ENCODE results near the gene GDF9. TPM values are rescaled to one million over a fixed set of nuclear protein-coding genes. Genes with fewer than 3 reads are reported as not detected.

The GDF9 gene
- total RNA-seq, 2 experiments from 2014 or later, result 0.66 to 2.2 TPM

GRCh38 chr5:132822650-132823480, 43.4 kb downstream of the GDF9 start:
- H3K79me2 ChIP-seq (ENCODE audit: insufficient read depth, low read depth, low read length), result no peaks in the 10 kb centered on the region
- no peak for TF ChIP-seq CTCF (conservative IDR thresholded peaks at IDR 0.05; ENCODE audit: low read length)
- no peak for TF ChIP-seq EZH2phosphoT487 (IDR thresholded peaks at IDR 0.05; ENCODE audit: borderline replicate concordance, low read depth, low read length)
- CTCF ChIA-PET (ENCODE audit: unreplicated experiment), result no interaction called here
- no peak overlapping the region for H3K27ac ChIP-seq (ENCODE audit: low read depth, low read length, poor library complexity, severe bottlenecking)
- no peak overlapping the region for H3K4me3 ChIP-seq (ENCODE audit: low read depth, low read length, poor library complexity, severe bottlenecking)
- intact Hi-C loops (cut with micrococcal nuclease; ENCODE audit: unreplicated experiment), result loop anchor here (5.0 kb wide), 1 partner anchor 161 kb away; no protein-coding TSS in a partner anchor
- no peaks in the 10 kb centered on the region for H3K9me3 ChIP-seq (ENCODE audit: low read length)
- H4K20me1 ChIP-seq (ENCODE audit: insufficient read depth, low read length), result no peaks in the 10 kb centered on the region
- H2AFZ ChIP-seq (ENCODE audit: low read length), result no peak overlapping the region
- BruUV-seq (replicated peaks), result no TSS peak
- DNase-seq (ENCODE audit: low spot score), result no peak
- H3K4me1 ChIP-seq (ENCODE audit: insufficient read depth, low read length, poor library complexity, severe bottlenecking), result no peaks in the 10 kb centered on the region
- H3K4me2 ChIP-seq (ENCODE audit: low read length), result no peak overlapping the region
- no peaks in the 10 kb centered on the region for H3K36me3 ChIP-seq (ENCODE audit: insufficient read depth, low read length)
- POLR2A ChIA-PET, result no interaction called here
- H3K9me2 ChIP-seq (ENCODE audit: insufficient read depth, low read length), result no peaks in the 10 kb centered on the region

- Histone ChIP-seq H3K79me2 (ENCODE audit: insufficient read depth, low read depth, low read length) (no peaks in the 10 kb centered on the region), H3K4me2 (ENCODE audit: low read length) (no peak overlapping the region), H4K20me1 (ENCODE audit: insufficient read depth, low read length) (no peaks in the 10 kb centered on the region), H3K9me3 (ENCODE audit: low read length) (no peaks in the 10 kb centered on the region), H3K4me1 (ENCODE audit: insufficient read depth, low read length, poor library complexity, severe bottlenecking) (no peaks in the 10 kb centered on the region), H2AFZ (ENCODE audit: low read length) (no peak overlapping the region), H3K27ac (ENCODE audit: low read depth, low read length, poor library complexity, severe bottlenecking) (no peak overlapping the region), H3K9me2 (ENCODE audit: insufficient read depth, low read length) (no peaks in the 10 kb centered on the region), H3K4me3 (ENCODE audit: low read depth, low read length, poor library complexity, severe bottlenecking) (no peak overlapping the region), H3K36me3 (ENCODE audit: insufficient read depth, low read length) (no peaks in the 10 kb centered on the region)
- ChIA-PET CTCF (ENCODE audit: unreplicated experiment) (no interaction called here), POLR2A (interaction anchor here (0.8 kb wide), 1 partner anchor 19 kb away, joined by 8 read pairs; no protein-coding TSS in a partner anchor)
- TF ChIP-seq CTCF (conservative IDR thresholded peaks at IDR 0.05; ENCODE audit: low read length) (no peak), EZH2phosphoT487 (IDR thresholded peaks at IDR 0.05; ENCODE audit: borderline replicate concordance, low read depth, low read length) (no peak)
- BruUV-seq (replicated peaks), result no TSS peak
- no peak for DNase-seq (ENCODE audit: low spot score)
- intact Hi-C loops (cut with micrococcal nuclease; ENCODE audit: unreplicated experiment), result loop anchor here (5.0 kb wide), 1 partner anchor 159 kb away; no protein-coding TSS in a partner anchor
These were observed 44.5 kb downstream of the GDF9 start for GRCh38 chr5:132821791-132822190.

GRCh38 chr5:132821350-132821749, 44.9 kb downstream of the GDF9 start:
- Histone ChIP-seq H4K20me1 (ENCODE audit: insufficient read depth, low read length) (no peaks in the 10 kb centered on the region), H3K79me2 (ENCODE audit: insufficient read depth, low read depth, low read length) (no peaks in the 10 kb centered on the region), H2AFZ (ENCODE audit: low read length) (no peak overlapping the region), H3K36me3 (ENCODE audit: insufficient read depth, low read length) (no peaks in the 10 kb centered on the region), H3K4me3 (ENCODE audit: low read depth, low read length, poor library complexity, severe bottlenecking) (no peak overlapping the region), H3K4me2 (ENCODE audit: low read length) (no peak overlapping the region), H3K9me2 (ENCODE audit: insufficient read depth, low read length) (no peaks in the 10 kb centered on the region), H3K27ac (ENCODE audit: low read depth, low read length, poor library complexity, severe bottlenecking) (no peak overlapping the region), H3K9me3 (ENCODE audit: low read length) (no peaks in the 10 kb centered on the region), H3K4me1 (ENCODE audit: insufficient read depth, low read length, poor library complexity, severe bottlenecking) (no peaks in the 10 kb centered on the region)
- intact Hi-C loops (cut with micrococcal nuclease; ENCODE audit: unreplicated experiment), result loop anchor here (5.0 kb wide), 1 partner anchor 159 kb away; no protein-coding TSS in a partner anchor
- POLR2A ChIA-PET, result interaction anchor here (0.7 to 1.6 kb wide), 3 partner anchors 10 to 30 kb away, joined by 3 to 8 read pairs (median 5); no protein-coding TSS in a partner anchor
- DNase-seq (ENCODE audit: low spot score), result no peak
- CTCF ChIA-PET (ENCODE audit: unreplicated experiment), result interaction anchor here (0.6 kb wide), 1 partner anchor 594 kb away, joined by 3 read pairs; no protein-coding TSS in a partner anchor
- BruUV-seq (replicated peaks), result no TSS peak
- TF ChIP-seq EZH2phosphoT487 (IDR thresholded peaks at IDR 0.05; ENCODE audit: borderline replicate concordance, low read depth, low read length) (no peak), CTCF (conservative IDR thresholded peaks at IDR 0.05; ENCODE audit: low read length) (no peak)

All from OCI-LY7 (cell line).